PFSK-1 (cell line): ENCODE measurements around the gene OPCML.

ENCODE experiments used
- FOXP2 ChIP-seq: optimal IDR thresholded peaks from 2 replicates; pipeline ENCODE3; 2011; ENCODE audit warnings: borderline replicate concordance, control low read depth, inconsistent platforms; ENCODE audit not compliant: insufficient read depth; ENCODE audit errors: extremely low read length, extremely low read depth
- POLR2AphosphoS5 ChIP-seq: IDR thresholded peaks from 2 replicates; pipeline ENCODE4 v1.6.1; 2012; ENCODE audit warnings: low read depth, mild to moderate bottlenecking, control low read depth, low read length, moderate library complexity
- REST ChIP-seq, 2 experiments: IDR thresholded peaks; 2 replicates each; pipeline versions ENCODE4 v1.6.1 to v1.8.0; 2011 to 2012; ENCODE audit warnings: low read depth in 2 of 2, low read length in 2 of 2, control low read depth in 1 of 2, inconsistent platforms in 1 of 2, mild to moderate bottlenecking in 1 of 2, moderate library complexity in 1 of 2; ENCODE audit not compliant: insufficient read depth in 1 of 2
- SIN3A ChIP-seq: IDR thresholded peaks from 2 replicates; pipeline ENCODE4 v1.6.1; 2012; ENCODE audit warnings: mild to moderate bottlenecking, low read length, moderate library complexity, borderline replicate concordance; ENCODE audit not compliant: insufficient read depth
- TAF1 ChIP-seq: IDR thresholded peaks from 2 replicates; pipeline ENCODE4 v1.6.1; 2012; ENCODE audit warnings: low read length, control low read depth, borderline replicate concordance; ENCODE audit not compliant: insufficient read depth

Gene OPCML

GRCh38 chr11:133414506-133414905 is 117.8 kb downstream of the OPCML start:
- TF ChIP-seq REST (IDR thresholded peaks at IDR 0.05; ENCODE audit: insufficient read depth in 1 of 2, low read depth in 2 of 2, low read length in 2 of 2) (no peak), TAF1 (no peak), FOXP2 (no peak), SIN3A (no peak), POLR2AphosphoS5 (no peak)

- TF ChIP-seq POLR2AphosphoS5 (no peak), FOXP2 (no peak)
Measured at GRCh38 chr11:133413703-133414102, 118.6 kb downstream of the OPCML start.

GRCh38 chr11:133409799-133410198 is 122.5 kb downstream of the OPCML start:
- no peak for TF ChIP-seq SIN3A
- TF ChIP-seq POLR2AphosphoS5 = no peak
- no peak for TF ChIP-seq FOXP2
- no peak for TF ChIP-seq REST (IDR thresholded peaks at IDR 0.05; ENCODE audit: insufficient read depth in 1 of 2, low read depth in 2 of 2, low read length in 2 of 2)
- TF ChIP-seq TAF1 = no peak

GRCh38 chr11:133408936-133409335 is 123.4 kb downstream of the OPCML start:
- TF ChIP-seq SIN3A (no peak), POLR2AphosphoS5 (no peak), FOXP2 (no peak), TAF1 (no peak), REST (IDR thresholded peaks at IDR 0.05; ENCODE audit: insufficient read depth in 1 of 2, low read depth in 2 of 2, low read length in 2 of 2) (no peak)

GRCh38 chr11:133408402-133408801 is 123.9 kb downstream of the OPCML start:
- TF ChIP-seq POLR2AphosphoS5 (no peak), REST (IDR thresholded peaks at IDR 0.05; ENCODE audit: insufficient read depth in 1 of 2, low read depth in 2 of 2, low read length in 2 of 2) (no peak), TAF1 (no peak), SIN3A (no peak), FOXP2 (no peak)
